Measurements from ENCODE around the gene OAF.

Gene OAF

DNA sequence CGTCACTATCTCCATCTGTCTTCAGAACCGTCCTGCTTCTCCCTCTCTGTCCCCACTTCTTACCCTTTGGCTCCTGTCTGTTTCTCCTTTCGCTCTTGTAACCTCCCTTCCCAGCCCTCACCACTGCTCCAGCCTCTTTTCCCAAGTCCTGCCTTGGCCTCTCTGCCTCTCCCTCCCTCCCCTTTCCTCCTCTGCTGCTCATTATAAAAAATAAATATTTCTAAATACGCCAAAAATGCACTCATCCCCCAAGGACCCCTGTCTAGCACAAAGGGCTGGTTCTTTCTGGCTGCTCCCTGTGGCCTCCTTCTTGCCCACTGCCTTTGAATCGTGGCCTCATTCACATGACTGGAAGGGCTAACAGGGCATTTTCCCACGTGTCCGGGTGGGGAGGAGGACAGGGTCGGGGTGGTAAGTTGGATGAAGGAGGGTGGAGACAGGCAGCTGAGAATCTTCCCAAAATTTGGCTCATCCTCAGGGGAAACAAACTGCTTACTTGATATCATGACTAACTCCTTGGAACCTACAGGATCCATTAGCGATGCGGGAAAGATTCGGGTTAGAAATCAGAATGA, 26.4 kb upstream of the OAF start:
- no peak for DNase-seq

DNA sequence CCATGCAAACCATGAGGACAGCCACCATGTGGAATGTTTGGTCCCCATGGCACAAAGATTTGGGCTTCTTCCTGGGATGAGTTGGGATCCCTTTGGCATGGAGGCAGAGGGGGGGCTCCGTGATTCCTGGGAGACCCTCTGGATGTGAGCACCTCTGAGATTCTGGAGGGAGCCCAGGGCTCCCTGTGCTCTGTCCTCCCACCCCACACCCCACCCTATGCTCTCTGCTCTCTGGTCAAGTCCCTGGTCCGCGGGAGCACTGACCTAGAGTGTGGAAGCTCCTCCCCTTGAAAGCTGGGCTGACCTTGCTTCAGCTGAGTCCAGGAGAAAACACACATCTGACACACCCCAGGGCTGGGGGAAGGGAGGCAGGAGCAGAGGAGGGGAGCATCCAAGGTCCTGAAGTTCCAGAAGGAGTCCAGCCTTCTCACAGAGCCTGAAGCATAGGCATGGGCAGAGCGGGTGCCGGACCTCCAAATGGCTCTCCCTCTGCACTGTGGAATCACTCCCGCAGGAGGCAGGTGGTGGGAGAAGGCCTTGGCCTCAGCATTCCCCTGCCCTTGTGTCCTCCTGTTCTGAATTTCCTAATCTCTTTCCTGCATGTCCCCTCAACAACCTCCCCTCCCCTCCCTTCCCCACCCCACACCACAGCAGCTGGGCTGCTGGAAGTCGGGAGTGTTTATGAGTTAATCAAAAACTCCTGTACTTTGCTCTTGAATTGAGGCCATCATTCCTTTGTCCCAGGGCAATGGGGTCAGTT, 25.7 kb upstream of the OAF start:
- no peak for DNase-seq

DNA sequence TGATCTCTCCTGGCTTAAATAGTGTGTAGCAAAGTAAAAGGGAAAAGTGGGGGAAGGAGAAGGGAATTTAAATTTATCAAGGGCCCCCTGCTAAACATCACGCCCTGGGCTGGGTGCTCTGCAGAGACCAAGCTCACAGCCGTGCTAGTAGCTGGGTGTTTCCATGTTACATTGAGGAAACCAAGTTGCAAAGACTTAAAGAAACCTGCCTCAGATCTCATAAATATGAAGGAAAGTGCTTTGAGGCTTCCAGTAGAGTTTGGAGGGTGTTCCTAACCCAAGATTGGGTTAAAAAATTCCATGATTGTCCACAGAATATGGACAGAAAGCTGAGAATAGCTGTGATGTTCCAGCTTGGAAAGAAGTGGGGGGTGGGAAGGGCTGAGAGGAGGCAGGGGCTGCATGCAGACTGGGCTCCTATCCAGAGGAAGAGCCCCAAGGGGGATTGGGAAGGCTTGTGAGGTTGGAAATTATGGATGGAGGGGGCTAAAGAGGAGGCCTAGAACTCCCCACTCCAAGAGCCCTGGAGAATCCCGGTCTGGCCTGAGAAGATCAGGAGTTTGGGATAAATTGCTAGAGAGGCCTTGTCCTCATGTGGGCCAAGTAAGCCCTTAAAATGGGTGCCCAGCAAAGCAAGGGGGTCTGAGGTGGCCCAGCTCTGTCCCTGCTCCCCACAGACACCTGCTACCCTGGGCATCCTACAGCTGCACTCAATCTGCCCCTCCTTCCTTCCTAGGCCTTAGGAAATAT, 25.0 kb upstream of the OAF start:
- no peak for DNase-seq

DNA sequence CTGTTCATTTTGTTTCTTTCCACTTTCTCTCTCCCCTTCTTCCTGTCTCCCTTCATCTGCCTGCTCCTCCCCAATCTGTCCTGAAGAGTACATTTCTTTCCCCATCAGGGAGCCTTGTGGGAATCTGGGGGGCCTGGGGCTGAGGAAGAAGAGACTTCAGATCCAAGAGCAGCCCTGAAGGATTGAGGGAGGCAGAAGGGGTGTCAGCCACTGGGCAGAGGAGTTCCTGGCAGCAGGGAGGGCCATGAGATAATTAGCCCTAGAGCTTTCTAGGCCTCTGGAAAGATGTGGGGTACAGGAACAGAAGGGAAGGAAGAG, 24.4 kb upstream of the OAF start:
- no peak for DNase-seq

DNA sequence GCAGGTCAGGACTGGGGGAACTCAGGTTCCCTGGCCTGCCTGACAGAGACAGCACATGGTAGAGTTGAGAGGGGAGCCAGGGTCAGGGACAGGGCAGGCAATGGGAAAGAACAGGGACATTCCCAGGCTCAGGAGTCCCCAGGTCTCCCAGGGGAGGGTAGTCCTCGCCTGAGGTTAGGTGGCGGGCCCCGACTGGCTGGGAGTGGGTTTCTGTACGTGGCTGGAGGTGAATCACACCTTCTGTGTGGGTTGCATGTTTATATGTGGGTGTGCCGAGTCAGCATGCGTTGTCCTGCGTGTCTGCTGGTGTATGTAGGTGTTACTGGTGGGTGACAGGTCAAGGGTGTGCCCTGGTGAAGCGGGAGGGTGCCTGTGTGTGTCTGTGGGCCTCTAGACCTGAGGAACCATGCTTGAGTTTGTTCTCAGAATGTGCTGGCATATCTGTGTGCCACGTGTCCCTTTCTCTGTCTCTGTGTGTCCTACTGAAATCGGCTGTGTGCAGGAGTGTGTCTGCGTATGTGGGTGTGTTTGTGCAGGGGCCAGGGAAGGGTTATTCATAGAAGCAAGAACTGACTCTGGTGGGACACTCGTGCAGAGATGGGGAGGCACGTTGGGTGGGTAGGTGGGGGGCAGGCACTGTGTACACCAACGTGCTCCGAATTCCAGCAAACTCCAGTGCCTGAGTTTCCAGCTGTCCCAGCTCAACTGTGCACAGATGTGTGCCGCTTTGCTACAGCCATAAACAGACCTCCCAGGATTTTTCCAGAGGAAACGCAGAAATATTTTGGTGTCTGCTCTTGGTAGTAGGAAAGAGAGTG, 23.8 kb upstream of the OAF start:
- no peak for DNase-seq

DNA sequence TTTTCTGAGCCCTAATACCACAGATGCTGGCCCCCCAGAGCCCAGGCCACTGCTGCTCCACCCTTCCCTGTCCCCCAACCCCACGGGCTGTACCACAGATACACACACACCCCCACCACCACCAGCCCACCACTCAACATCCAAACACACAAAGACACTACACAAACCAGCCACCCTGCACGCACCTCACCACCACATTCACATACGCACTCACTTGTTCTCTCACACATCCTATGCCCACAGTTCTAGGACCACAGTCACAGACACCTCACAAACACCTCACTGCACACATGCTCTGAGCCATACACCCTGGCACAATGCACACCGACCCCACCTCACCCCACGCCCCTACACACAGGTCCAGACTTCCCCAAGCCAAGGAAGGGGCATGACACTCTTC, 22.5 kb upstream of the OAF start:
- DNase-seq, result no peak

DNA sequence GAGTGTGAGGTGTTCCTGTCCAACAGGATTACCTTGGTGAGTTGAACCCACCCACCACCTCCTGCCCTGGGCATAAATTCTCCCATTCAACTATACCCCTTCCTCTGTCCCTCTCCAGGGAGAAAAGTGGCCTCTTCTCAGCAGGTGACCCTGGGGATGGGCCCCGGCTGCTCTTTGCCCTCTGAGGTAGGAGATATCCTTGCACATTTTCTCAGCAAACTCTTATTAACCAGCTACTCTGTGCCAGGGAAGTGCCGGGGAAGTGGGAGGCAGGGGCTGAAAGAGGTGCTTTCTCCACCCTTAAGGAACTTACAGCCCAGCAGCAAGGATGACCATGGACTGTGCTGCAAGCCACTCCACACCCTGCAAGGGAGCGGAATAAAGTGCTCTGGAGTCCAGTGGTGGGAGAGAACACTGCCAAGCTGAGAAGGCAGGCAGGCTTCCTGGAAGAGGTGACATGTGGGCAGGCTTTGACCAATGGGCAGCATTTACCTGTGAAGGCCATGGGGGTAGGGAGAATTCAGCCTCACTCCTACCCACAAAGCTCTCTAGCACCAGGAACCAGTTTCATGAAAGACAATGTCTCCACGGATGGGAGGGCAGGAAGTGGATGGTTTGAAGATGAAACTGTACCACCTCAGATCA, 21.9 kb upstream of the OAF start:
- no peak for DNase-seq

DNA sequence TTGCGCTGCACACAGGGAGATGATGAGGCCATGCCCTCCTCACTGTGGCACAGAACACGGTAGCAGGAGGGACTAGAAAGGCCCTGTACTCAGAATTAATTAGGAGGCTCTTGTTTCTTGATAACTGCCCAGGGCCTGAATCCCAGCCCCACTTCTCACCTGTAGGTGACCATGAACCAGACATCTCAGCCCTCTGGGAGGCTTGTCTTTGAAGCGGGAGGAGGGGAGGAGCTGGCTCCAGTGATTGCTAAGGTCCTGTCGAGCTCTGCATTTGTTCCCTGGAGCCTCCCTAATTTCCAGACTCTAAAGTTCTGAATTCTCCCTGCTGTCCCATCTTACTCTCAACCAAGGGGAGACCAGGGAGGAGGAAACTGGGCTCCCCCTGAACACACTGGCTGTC, 19.8 kb upstream of the OAF start:
- no peak for DNase-seq

DNA sequence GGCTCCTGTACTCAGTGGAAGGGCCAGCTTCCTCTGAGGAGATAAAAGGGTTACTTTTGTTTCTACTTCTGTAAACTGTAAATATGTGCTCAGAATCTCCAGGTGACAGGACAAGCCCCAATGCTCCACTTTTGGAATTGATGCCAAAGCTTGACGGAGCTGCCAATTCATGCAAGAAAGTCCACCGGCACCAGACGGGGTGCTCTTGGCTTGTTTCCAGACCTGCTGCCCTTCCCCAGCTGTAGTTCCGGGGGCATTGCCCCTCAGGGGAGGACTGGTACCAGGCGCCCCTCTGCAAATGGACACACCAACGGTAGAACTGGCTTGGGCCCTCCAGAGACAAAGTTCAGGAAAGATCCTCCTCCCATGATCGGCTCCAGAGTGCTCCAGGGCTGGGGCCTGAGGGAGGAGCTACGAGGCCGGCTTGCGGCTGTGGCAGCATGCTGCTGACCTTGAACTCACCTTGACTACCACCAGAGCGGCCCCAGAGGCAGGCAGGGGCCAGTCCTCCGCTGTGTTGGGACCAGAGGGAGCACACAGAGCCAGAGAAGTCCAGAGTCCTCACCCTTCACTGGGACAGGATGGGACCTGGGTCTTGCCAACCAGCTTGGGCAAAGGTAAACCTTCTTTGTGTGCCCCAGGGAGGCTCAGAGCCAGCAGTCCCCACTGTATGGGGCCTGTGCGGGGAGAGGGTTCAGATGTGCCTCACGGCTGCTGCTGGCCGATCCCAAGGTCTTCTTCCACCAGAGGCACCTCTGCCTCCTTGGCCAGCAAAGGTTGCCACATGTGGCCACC, 17.8 kb upstream of the OAF start:
- DNase-seq, result no peak

DNA sequence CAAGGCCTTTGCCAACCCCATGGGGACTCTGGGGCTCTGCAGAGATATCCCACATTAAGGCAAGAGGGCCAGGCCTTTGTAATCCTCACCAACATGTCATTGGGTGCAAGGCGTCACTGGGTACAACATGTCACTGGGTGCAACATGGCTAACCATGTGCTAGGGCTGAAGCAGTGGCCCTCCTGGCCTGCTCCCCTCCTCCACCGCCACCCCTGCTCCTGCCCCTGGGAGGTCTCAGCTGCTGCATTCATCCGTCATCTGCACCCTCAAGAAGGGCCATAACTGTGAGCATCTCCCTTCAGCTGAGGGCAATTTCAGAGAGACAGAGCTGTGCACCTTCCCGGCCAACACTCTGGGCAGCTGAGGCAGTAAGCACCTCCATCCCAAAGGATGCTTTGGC, 16.7 kb upstream of the OAF start:
- no peak for DNase-seq

DNA sequence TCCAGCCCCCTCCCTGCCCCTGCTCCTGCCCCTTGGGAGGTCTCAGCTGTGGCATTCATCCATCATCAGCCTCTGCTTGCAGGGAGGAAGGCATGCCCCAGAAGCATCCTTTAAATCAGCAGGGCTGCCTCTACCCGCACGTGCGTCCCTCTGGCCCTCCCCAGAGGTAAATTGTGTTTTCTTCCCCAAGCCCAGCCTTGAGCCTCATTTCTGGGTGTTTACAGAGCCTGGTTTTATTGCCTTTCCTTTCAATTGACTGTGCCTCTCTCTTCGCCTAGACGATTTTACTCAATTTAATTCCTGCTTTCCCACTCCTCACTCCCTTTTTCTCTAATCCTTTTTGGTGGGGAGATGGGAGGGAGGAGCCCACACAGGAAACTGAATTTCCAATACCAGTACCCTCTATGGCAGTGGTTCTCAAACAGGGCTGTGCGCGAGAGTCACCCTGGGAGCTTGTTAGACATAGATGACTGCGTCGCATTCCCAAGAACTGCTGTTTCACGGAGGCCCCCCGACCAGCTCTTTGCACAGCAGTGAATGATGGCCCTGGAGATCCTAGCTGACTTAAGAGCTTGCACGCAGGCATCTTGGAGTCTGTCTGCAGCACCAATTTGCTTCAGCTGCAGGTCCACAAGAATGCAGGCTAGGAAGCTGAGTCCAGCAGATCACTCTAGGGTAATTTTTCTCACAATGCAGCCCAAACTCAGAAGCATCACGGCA, 15.1 kb upstream of the OAF start:
- DNase-seq, result no peak

DNA sequence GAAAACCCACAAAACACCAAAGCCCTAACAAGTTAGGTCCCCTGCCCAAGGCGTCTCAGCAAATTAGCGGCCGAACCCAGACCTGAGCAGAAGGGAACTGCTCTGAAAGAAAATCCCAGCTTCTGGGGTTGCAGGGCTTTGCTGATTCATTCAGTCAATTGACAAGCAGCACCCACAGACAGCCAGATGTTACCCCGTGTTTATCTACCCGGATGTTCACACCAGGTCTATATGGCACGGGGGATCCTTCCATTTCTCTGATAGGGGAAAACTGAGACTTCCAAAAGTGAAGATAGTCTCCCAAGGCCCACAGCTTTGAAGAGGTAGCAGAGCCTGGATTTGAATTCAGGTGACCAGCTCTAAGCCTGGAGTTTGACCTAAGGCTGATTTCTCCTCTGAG, 14.0 kb upstream of the OAF start:
- no peak for DNase-seq

DNA sequence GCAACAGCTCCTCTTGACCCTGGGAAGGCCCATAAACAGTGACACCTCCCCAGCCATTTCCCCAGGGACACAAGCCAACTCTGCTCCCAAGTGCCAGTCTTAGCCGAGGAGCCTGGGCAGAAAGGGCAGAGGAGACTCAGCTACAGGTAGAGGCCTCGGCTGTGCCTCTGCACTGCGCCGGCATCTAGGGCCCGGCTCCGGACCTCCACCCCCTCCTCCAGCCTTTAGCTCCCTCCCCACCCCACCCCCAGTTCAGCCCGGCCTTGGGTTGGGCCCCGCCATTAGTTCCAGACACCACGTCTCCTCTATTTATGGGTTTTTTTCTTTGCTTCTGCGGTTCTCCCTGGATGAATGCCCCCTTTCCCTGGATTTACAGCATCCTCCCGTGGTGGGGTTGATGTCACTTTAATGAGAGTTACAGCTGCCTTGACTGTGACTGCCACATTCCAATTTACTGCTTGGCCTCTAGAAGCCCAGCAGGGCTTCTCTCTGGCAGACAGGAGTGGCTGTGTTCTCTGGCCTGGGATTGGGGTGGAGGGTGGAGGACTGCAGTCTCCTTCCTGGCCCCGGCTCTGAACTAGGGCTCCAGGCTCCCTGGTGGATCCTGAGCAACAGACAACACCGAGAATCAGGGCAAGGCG, 13.5 kb upstream of the OAF start:
- no peak for DNase-seq

DNA sequence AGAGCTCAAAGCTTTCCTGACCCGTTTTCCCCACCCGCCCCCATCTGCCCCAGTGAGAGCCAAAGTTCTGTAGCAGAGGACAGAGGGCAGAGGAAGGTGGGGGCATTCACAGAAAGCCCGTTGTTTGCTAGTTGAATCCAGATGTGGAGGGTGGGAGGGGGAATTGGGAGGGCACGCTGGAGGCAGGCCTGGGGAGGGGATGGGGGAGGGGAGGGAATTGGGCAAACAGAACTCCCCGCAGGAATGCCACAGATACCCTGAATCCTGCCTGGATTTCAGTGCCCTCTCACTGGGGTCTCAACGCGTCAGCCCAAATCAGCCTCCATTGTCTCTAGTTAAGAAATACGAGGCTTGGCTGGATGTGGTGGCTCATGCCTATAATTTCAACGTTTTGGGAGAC, 12.9 kb upstream of the OAF start:
- no peak for DNase-seq

DNA sequence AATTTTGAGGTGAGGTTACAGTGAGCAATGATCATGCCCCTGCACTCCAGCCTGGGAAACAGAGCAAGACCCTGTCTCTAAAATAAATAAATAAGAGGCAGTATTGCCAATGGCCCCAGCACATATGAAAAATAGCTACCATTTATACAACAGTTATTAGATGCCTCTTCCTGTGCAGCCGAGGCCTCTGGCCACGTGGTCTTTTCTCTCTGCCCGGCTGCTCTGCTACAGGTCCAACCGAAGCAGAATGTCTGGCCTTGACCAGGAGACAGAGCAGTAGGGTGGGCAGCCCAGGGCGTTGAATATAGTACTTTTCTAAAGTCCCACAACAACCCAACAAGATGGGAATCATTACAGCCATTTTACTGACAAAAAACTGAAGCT, 12.4 kb upstream of the OAF start:
- DNase-seq, result no peak

DNA sequence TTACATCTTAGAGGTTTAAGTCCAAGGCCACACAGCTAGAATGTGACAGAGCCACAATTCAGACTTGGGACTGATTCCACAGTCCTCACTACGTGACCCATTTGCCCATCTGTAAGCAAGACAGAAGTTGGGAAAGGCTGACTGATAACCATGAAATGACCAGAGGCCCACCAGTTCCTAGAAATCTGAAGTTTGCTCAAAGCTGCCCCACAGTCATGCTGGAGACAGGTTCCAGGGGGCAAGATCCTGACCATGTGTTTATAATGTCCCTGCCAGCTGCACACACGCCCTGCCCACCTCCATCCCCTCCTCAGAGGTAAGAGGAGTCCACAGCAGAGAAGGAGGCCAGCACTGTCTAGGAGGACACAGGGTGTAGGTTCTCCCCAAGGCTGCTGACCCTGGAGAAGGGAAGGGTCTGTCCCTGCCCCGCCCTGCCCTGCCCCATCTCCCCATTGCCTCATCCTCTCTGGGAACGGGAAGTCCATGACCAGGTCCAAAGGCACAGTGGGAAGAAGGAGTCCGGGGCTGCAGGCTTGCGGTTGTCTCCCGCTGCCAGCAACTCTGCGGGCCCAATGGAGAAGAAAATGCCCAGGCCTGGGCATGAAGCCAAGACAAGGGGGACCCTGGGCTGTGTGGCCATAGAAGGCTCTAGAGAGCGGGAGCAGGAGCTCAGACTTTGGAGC, 11.9 kb upstream of the OAF start:
- DNase-seq, result no peak

DNA sequence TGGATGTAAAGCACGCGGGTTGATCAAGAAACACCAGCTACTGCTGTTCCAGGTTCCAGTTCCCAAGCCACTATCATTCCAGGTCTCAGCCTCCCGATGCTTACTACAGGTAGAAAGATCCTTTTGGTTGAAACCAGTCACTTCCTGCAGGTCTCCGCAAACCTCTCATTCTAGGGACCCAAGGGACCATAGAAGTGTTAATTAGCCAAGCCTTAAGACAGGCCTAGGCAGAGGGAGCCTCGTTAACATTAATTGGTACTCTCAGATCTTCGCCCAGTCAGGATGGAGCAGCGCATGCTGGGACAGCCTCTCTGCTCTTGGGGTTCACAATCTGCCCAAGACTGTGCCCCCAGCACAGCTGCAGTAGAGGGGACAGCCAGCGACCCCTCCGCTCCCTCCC, 11.2 kb upstream of the OAF start:
- DNase-seq, result no peak

DNA sequence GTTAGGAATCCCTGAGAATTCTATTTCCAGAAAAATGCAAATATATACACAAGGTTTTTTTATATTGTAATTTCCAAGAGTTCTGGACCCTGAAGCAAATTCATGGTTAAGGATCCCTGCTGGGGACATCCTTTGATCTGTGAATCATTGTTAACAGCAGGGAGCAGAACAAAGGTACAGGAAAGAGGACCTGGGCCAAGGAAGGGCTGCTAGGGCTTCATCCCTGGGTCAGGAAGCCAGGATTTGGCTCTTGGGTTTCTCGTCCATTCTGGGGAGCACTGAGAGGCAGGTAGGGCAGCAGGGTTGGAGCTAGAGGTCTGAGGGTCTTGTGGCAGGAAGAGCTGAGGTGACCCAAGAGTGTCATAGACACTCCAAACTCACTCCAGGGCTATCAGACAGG, 10.2 kb upstream of the OAF start:
- DNase-seq, result no peak

DNA sequence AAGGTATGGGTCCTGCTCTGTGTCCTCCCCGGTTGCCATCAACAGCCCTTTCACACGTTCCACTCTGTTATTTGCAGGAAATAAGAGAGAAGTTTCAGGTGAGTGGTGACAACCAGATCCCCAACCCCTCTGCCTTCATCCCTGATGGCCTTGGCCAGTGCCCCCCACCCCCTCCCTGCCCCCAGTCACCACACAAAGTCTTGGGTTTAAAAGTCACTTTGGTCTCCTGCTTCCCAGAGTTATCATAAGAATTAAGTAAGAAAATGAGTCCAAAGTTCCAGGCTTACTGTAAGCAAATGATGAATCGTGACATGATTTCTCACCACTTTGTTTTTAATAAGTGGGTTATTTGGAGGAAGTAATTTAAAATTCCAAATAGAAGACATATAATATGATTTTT, 9.2 kb upstream of the OAF start:
- DNase-seq, result no peak

DNA sequence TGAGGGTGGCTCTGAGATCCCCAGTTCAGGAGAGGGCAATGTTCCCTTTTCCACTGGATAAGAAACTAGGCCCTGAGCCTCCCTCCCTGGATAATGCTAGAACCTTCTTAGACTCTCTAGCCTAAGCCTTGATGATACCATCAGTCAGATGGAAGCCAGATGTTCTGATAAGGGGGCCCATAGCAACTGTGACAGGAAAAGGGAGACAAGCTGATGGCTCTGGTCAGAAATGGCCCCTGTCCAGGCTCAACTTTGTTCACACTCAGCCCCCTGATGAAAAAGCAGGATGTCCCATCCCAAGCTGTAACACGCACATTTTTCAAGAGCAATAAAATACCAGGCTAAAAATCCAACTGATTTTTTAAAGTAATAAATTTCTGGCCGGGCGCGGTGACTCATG, 7.2 kb upstream of the OAF start:
- no peak for DNase-seq
